CD4-positive, alpha-beta T cell treated with Interleukin-15 for 1 hour (primary cell): ENCODE data around the gene LETMD1.
"Not testable (repeated sequence)": the region's sequence is repeated elsewhere in the genome, so short reads cannot be mapped to it uniquely, and the experiment has no call there.

Experiments used
- DNase-seq: peaks from one replicate; pipeline ENCODE4 v3.0.0-alpha.2; 2020

Gene LETMD1

DNA sequence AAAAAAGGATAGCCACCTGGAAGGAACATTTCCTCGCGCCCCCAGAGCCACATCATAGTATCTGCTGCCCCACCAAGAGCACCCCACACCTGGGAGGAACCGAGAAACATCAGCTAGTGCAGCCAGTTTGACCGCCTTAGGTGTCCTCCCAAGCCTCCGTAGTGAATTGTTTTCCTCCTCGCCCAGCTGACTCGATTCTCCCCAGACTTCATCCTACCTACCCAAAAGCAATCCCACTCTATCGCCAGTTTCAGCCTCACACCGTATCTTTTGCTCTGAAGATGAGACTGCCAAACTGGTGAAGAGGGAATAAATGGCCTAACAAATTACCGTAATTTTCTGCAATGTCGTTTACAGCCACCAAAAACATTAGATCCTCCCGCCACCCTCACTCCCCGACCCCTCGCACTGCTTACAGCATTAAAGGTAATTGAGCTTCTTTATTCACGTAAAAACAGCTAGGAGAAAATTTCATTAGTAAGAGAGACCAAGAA lies 20.7 kb upstream of the LETMD1 start:
- DNase-seq = no peak

DNA sequence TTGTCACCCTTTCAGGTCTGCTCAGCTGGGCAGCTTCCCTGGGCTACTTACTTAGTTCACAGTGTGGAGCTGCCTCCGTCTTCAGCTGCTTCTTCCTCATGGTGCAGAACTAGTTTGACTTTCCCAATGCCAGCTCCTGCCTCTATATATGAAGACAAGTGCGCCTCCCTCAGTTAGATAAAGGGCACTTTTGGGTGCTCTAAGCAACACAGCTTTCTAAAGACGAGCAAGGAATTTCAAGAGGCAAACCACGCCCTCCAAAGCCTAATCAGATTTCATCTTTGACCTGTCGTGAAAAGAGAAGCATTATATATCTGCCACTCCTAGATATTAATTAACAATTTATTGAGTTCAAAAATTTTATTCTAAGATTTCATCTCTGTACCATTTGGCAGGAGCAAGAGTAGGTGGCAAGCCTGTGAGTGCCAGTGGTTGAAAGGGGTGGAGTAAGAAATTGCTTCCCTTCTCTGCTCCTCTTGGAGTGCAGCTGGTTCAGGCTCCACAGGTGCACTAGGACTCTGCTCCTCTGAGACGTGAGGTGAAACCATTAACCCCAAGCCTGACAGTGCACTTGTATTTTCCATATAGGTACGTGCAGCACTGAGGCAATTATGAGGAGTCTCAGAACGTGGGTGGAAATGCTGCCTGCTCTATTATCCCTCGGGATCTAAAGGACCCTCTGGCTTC lies 19.9 kb upstream of the LETMD1 start:
- peak; percentile 34 for DNase-seq

GRCh38 chr12:51028813-51029150 lies 19.3 kb upstream of the LETMD1 start:
- DNase-seq = no peak

- DNase-seq = no peak
Measured at GRCh38 chr12:51033048-51033447, 15.1 kb upstream of the LETMD1 start.

- DNase-seq = no peak
Measured at GRCh38 chr12:51033457-51034089, 14.6 kb upstream of the LETMD1 start.

- no peak for DNase-seq
Measured at GRCh38 chr12:51036279-51036678, 11.8 kb upstream of the LETMD1 start.

GRCh38 chr12:51048661-51049251 lies 629 bp downstream of the LETMD1 start:
- no peak for DNase-seq

DNA sequence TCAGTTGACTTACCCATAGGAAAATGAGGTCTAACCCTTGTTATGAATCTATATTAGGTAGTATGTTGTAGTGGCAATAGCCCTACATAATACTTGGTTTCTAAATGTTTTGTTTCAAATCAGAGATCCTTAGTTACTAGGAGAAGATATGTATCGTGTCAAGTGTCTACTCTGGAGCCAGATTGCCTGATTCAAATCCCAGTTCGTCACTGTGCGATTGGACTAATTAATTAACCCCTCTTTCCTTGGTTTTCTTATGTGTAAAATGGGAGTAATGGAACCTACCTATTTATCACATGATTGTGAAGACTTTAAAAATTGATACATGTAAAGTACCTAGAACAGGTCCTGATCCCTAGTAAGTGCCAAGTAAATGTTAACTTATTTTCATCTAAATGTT lies 1.4 kb downstream of the LETMD1 start:
- no peak for DNase-seq

- no peak for DNase-seq
Measured at GRCh38 chr12:51051787-51052186, 3.7 kb downstream of the LETMD1 start.

DNA sequence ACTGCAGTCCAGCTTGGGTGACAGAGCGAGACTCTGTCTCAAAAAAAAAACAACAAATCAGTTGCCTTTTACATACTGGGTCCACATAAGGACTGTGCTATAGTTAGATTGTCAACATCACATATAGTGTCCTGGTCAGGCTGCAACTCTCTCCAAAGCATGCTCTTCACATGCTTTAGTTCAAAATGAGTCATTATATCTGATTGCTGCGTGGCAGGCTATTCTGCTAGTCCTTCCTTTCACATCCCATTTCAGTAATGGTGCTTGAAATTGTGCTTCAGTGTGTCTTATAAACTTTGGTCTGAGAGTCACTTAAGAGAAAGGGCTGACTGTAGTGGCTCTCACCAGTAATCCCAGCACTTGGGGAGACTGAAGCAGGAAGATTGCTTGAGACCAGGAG lies 6.9 kb downstream of the LETMD1 start:
- DNase-seq = no peak

GRCh38 chr12:51056242-51056641 lies 8.1 kb downstream of the LETMD1 start:
- DNase-seq = no peak

GRCh38 chr12:51059086-51059485 lies 11.0 kb downstream of the LETMD1 start:
- DNase-seq = no peak

DNA sequence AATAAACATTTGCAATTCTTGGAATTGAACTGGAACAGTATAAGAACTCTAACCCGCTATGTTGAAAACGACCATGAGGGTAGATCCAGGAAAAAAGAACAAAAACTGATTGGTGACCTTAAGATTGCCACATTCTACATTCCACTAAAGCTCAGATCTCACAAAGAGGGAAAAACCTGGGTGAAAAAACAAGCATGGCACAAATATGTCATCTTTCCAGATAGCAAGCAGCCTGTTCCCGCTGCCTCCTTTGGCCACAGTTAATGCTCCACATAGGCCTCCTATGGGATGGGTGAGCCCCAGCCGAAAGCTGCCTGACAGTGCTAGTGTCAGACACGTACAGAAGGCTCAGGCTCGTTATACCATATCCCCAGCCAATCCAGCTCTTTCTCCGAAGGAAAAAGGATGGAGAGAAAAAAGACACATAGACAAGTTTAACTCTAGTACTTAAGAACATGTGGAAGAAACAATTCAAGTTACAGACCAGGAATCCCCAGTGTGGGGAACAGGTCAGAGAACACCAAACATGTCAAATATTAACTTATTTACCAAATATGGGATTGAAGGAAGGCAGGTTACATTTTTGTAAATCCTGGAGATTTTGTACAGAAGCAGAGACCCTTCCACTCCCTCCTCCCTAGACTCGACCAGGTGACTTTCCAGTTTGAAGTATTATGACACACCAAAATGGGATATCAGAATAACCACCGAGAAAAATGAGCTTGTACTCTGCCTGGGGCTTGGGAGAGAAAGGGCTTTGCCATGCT lies 14.7 kb downstream of the LETMD1 start:
- DNase-seq = no peak

DNA sequence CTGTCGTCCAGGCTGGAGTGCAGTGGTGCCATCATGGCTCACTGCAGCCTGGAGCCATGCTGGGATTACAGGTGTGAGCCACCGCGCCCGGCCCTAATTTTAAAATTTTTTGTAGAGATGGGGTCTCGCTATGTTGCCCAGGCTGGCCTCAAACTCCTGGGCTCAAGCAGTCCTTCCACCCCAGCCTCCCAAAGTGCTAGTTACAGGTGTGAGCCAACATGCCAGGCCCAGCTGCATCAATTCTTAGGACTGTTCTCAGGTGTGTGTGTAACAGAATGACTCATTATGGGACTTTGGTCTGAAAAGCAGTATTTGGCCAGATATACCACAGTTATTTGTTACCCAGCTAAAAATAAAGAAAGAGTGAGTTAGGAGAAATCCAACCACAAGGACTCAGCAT lies 17.4 kb downstream of the LETMD1 start:
- DNase-seq = no peak

DNA sequence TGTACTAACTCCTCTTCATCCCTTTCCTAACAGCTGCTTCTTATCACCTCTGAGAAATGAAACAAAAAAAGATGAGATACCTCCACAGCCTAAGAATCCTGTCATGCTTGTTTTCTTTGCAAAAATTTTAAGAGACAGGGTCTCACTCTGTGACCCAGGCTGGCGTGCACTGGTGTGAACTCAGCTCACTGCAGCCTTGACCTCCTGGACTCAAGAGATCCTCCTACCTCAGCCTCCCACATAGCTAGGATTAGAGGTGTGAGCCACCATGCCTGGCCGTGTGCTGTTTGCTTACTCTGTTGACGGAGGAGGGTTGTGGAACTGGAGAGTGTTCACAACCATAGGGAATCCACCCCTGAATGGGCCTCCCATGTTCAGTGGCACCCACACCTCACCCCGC lies 19.1 kb downstream of the LETMD1 start:
- DNase-seq = no peak

- DNase-seq = no peak
Measured at GRCh38 chr12:51067771-51068170, 19.6 kb downstream of the LETMD1 start.

DNA sequence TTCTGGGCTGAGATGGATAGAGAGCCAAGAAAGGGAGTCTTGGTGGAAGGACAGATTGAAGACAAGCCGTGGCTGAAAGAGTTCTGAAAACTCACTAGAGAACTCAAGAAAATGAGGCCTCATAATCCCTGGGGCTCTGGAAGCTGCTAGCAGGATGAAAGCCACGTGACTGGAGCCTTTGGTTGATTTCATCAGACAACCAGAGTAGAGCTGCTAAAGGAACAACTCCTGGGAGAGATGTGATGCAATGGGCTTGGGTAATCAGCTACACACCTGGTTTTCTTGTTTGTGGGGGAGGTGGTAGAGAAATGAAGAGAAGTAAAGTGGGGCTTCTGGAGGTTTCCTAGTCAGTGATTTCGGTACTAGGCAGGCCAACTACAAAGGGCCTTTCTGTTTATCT lies 21.9 kb downstream of the LETMD1 start:
- DNase-seq = no peak

- no peak for DNase-seq
Measured at GRCh38 chr12:51071663-51072062, 23.5 kb downstream of the LETMD1 start.

DNA sequence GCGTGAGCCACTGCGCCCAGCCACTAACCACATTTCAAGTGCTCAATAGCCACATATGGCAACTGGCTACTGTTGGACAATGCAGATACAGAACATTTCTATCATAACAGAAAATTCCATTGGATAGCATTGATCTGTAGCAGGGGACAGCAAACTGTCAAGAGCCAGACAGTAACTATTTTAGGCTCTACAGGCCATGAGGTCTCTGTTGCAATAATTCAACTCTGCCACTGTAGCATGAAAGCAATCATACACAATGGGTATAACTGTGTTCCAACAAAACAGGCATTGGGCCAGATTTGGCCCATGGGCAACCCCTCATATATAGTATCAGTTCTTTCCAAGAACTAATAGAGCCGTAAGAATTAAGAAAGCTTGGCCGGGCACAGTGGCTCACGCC lies 27.3 kb downstream of the LETMD1 start:
- DNase-seq = no peak

GRCh38 chr12:51076236-51076930 lies 28.3 kb downstream of the LETMD1 start:
- no peak for DNase-seq

DNA sequence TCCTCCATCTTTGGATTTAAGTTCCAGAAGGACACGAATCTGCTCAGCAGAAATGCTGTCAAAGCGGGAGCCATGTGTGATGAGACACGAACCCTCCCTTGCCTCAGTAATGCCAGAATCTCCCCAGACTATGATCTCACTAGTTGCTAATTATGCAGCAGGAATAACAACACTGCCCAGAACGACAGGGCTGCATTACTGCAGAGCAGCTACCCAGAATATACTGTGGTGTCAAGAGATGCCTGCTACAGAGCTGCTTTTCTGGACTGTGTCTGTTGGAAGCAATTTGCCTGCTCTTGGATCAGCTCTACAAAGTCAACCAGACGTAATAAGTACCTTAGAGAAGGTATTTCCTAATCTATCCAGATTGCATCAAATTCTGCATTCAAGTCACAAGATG lies 29.8 kb downstream of the LETMD1 start:
- DNase-seq = no peak

- not testable (repeated sequence) for DNase-seq
Measured at GRCh38 chr12:51078346-51078745, 30.2 kb downstream of the LETMD1 start.

DNA sequence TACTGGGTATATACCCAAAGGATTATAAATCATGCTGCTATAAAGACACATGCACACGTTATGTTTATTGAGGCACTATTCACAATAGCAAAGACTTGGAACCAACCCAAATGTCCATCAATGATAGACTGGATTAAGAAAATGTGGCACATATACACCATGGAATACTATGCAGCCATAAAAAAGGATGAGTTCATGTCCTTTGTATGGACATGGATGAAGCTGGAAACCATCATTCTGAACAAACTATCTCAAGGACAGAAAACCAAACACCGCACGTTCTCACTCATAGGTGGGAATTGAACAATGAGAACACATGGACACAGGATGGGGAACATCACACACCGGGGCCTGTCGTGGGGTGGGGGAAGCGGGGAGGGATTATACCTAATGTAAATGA lies 30.7 kb downstream of the LETMD1 start:
- not testable (repeated sequence) for DNase-seq
